Nephron (organoid): Measurements from ENCODE around the gene HFM1.
A peak's percentile ranks its signal among the peaks of the same experiment; 100 is the strongest.

Experiments used
- H3K27ac Mint-ChIP-seq, 3 experiments: 2 replicates each; pipeline ENCODE4 v1.8.0; 2020; ENCODE audit warnings: mixed read lengths in 3 of 3, mild to moderate bottlenecking in 2 of 3, moderate library complexity in 1 of 3
- H3K27me3 Mint-ChIP-seq: 2 replicates; pipeline ENCODE4 v1.8.0; 2021; ENCODE audit warnings: low read depth, mild to moderate bottlenecking, moderate library complexity, mixed read lengths
- H3K36me3 Mint-ChIP-seq: 2 replicates; pipeline ENCODE4 v1.8.0; 2020; ENCODE audit warnings: low read depth, mixed read lengths
- H3K4me1 Mint-ChIP-seq: 2 replicates; pipeline ENCODE4 v1.8.0; 2020; ENCODE audit warnings: mixed read lengths
- H3K4me3 Mint-ChIP-seq, 3 experiments: 2 replicates each; pipeline ENCODE4 v1.8.0; 2020; ENCODE audit warnings: mild to moderate bottlenecking in 3 of 3, mixed read lengths in 3 of 3, moderate library complexity in 2 of 3
- H3K9me3 Mint-ChIP-seq: 2 replicates; pipeline ENCODE4 v1.8.0; 2020; ENCODE audit warnings: mixed read lengths
- TF ChIP-seq, protein P1 (sequence below), 3 experiments: fragments of 200-600 bp; sonication (generic); IDR thresholded peaks; one replicate each; pipeline ENCODE4 v1.5.0; 2021; ENCODE audit warnings: antibody characterized with exemption in 3 of 3; ENCODE audit not compliant: unreplicated experiment in 3 of 3

HFM1 gene

DNA sequence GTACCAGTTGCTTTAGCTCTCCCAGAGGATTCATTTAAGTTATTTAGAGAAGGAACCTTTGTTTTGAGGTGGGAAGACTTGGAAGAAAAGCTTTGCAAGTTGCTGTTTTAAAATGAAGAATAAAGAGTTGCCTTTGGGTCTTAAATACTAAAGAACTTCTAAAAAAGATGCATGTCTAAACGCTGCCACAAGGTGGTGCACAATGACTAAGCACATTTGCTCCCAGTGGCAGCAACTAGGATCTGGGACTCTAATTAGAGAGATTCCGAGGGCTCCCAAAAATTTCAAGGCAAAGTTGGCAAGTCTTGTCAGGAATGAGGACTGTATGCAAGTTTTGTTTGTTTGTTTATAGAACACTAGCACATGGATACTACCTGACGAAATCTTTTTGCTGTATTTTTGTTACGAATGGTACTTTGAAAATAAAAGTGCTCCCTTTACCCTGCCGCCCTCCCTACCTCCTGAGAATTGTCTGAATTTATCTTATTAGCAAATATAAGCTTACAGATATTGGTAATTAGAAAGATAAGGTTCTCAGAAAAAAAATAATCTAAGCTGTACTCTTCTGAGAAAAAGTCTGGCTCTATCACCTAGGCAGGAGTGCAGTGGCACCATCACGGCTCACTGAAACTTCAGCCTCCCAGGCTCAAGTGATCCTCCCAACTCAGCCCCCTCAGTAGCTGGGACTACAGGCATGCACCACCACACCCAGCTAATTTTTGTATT, 121.8 kb downstream of the HFM1 start:
- no peak overlapping the region for H3K27ac Mint-ChIP-seq
- peaks cover 3% of the 10 kb centered on the region for H3K9me3 Mint-ChIP-seq
- H3K4me1 Mint-ChIP-seq: no peaks in the 10 kb centered on the region
- TF ChIP-seq, protein P1, sequence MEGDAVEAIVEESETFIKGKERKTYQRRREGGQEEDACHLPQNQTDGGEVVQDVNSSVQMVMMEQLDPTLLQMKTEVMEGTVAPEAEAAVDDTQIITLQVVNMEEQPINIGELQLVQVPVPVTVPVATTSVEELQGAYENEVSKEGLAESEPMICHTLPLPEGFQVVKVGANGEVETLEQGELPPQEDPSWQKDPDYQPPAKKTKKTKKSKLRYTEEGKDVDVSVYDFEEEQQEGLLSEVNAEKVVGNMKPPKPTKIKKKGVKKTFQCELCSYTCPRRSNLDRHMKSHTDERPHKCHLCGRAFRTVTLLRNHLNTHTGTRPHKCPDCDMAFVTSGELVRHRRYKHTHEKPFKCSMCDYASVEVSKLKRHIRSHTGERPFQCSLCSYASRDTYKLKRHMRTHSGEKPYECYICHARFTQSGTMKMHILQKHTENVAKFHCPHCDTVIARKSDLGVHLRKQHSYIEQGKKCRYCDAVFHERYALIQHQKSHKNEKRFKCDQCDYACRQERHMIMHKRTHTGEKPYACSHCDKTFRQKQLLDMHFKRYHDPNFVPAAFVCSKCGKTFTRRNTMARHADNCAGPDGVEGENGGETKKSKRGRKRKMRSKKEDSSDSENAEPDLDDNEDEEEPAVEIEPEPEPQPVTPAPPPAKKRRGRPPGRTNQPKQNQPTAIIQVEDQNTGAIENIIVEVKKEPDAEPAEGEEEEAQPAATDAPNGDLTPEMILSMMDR (IDR thresholded peaks at IDR 0.05; ENCODE audit: unreplicated experiment in 3 of 3): peak; percentile 82 to 89 (median 82)
- H3K36me3 Mint-ChIP-seq: peaks cover 13% of the 10 kb centered on the region
- no peak overlapping the region for H3K4me3 Mint-ChIP-seq
- no peaks in the 10 kb centered on the region for H3K27me3 Mint-ChIP-seq

DNA sequence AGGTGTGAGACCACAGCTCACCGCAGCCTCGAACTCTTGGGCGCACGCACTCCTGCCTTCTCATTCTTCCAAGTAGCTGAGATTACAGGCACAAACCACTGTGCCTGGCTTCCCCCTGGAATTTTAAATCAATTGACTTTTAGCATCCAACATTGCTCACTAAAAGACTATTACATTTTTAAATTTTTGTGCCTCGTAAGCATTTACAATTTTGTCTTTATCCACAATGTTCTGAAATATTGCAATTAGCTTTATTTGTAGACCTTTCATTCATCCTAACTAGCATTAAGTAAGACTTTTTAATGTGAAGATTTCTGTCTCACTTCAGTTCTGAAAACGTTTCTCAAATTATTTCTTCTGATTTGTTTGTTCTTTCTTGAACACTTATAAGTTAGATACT, 122.9 kb downstream of the HFM1 start:
- TF ChIP-seq, protein P1 (IDR thresholded peaks at IDR 0.05; ENCODE audit: unreplicated experiment in 3 of 3): no peak
- no peaks in the 10 kb centered on the region for H3K4me1 Mint-ChIP-seq
- peaks cover 3% of the 10 kb centered on the region for H3K9me3 Mint-ChIP-seq
- no peak overlapping the region for H3K27ac Mint-ChIP-seq
- H3K4me3 Mint-ChIP-seq: no peak overlapping the region
- H3K27me3 Mint-ChIP-seq: no peaks in the 10 kb centered on the region
- peaks cover 5% of the 10 kb centered on the region for H3K36me3 Mint-ChIP-seq

DNA sequence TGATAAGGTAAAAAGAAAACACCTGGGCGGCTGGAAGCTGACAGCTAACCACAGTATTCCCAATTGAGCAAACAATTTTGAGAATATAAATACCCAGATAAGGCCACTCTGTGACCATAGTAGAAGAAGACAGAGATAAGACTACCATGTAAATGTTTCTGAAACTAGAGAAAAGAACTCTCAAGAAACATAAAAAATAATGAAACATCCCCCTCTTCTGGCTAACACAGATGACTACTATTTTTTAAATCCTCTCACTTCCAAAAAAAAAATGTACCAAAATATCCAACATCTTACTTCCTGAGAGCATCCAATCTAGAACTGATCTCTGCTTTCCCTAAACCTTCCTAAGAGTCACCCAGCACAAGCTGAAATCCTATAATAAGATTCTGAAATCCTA, 125.9 kb downstream of the HFM1 start:
- Mint-ChIP-seq H3K4me1 (no peaks in the 10 kb centered on the region), H3K27me3 (no peaks in the 10 kb centered on the region), H3K27ac (no peak overlapping the region), H3K4me3 (no peak overlapping the region), H3K9me3 (no peaks in the 10 kb centered on the region), H3K36me3 (peaks cover 4% of the 10 kb centered on the region)
- TF ChIP-seq, protein P1 (IDR thresholded peaks at IDR 0.05; ENCODE audit: unreplicated experiment in 3 of 3): peak in 2 of 3 experiments; percentile 24 to 54

DNA sequence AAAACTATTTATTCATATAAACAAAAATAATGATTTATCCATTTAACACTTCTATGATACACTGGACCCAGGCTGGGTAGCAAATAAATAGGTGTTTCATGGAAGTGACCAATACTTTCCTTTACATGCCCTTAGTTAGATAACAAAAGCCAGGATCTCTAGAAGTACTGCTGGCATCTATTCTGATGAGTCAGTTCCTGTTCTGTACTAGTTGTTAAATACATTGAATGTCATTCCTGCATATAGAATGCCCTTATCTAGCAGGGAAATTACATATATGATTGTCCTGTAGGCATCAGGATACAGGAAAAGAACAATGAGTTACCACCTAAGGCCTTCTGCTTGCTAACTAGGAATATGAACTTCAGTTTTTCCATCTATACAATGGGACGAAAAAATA, 130.8 kb downstream of the HFM1 start:
- Mint-ChIP-seq H3K27me3 (no peaks in the 10 kb centered on the region), H3K4me1 (no peaks in the 10 kb centered on the region), H3K27ac (no peak overlapping the region), H3K36me3 (peaks cover 4% of the 10 kb centered on the region), H3K4me3 (no peak overlapping the region), H3K9me3 (no peaks in the 10 kb centered on the region)
- TF ChIP-seq, protein P1 (IDR thresholded peaks at IDR 0.05; ENCODE audit: unreplicated experiment in 3 of 3): no peak

DNA sequence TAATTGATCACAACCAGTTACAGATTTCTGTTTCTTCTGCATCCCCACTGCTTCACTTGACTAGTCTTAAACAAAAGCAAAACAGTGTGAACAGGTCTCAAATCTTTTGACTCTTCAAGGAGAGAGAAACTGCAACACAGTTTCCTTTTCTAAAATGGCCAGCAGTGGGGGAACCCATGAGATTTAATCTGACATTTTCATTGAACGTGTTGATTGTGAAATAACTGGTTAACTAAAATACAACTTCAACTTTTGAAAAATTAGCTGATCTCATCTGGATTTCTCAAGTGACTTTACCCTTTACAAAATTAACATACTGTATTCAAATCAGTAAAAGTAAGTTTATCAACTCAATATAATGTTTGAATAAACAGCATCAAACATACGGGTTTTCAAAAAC, 143.0 kb downstream of the HFM1 start:
- H3K9me3 Mint-ChIP-seq: no peaks in the 10 kb centered on the region
- peaks cover 27% of the 10 kb centered on the region for H3K36me3 Mint-ChIP-seq
- no peak overlapping the region for H3K4me3 Mint-ChIP-seq
- peaks cover 4% of the 10 kb centered on the region for H3K27me3 Mint-ChIP-seq
- no peak overlapping the region for H3K27ac Mint-ChIP-seq
- TF ChIP-seq, protein P1 (IDR thresholded peaks at IDR 0.05; ENCODE audit: unreplicated experiment in 3 of 3): no peak
- no peaks in the 10 kb centered on the region for H3K4me1 Mint-ChIP-seq

DNA sequence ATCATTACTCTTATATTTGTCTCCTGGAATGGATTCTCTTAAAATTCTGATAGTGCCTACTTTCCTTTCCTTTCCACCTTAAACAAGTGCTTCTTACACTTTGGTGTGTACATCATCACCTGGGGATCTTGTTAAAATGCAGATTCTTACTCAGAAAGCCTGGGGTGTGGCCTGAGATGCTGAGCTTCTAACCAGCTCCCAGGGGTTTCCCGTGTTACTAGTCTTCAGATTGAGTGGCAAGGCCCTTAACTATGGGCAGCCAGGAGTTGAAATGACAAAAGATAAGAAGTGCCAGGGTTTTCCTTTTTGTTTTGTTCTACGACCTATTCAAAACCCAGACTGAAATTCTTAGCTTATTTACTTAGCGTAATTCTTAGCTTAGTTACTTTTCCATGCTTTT, 159.2 kb downstream of the HFM1 start:
- TF ChIP-seq, protein P1 (IDR thresholded peaks at IDR 0.05; ENCODE audit: unreplicated experiment in 3 of 3): no peak
- Mint-ChIP-seq H3K36me3 (no peaks in the 10 kb centered on the region), H3K4me3 (no peak overlapping the region), H3K27ac (no peak overlapping the region), H3K4me1 (peaks cover 6% of the 10 kb centered on the region), H3K9me3 (peaks cover 4% of the 10 kb centered on the region), H3K27me3 (no peaks in the 10 kb centered on the region)
